ENCODE data around the gene KCNQ1OT1.

The KCNQ1OT1 gene

GRCh38 chr11:2669634-2670469 lies 29.9 kb downstream of the KCNQ1OT1 start:
- TF ChIP-seq, protein P1, sequence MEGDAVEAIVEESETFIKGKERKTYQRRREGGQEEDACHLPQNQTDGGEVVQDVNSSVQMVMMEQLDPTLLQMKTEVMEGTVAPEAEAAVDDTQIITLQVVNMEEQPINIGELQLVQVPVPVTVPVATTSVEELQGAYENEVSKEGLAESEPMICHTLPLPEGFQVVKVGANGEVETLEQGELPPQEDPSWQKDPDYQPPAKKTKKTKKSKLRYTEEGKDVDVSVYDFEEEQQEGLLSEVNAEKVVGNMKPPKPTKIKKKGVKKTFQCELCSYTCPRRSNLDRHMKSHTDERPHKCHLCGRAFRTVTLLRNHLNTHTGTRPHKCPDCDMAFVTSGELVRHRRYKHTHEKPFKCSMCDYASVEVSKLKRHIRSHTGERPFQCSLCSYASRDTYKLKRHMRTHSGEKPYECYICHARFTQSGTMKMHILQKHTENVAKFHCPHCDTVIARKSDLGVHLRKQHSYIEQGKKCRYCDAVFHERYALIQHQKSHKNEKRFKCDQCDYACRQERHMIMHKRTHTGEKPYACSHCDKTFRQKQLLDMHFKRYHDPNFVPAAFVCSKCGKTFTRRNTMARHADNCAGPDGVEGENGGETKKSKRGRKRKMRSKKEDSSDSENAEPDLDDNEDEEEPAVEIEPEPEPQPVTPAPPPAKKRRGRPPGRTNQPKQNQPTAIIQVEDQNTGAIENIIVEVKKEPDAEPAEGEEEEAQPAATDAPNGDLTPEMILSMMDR (IDR thresholded peaks at IDR 0.05; ENCODE audit: low read depth, low read length, missing control alignments) = no peak
- H3K4me3 ChIP-seq (ENCODE audit: low read depth, low read length) = no peak overlapping the region
- no peak for DNase-seq (ENCODE audit: low read depth)
- in situ Hi-C loops (cut with HindIII; ENCODE audit: low sequenced_read_pairs) = loop anchor here (5.0 to 25.0 kb wide), 2 partner anchors 98 to 192 kb away; no protein-coding TSS in a partner anchor

DNA sequence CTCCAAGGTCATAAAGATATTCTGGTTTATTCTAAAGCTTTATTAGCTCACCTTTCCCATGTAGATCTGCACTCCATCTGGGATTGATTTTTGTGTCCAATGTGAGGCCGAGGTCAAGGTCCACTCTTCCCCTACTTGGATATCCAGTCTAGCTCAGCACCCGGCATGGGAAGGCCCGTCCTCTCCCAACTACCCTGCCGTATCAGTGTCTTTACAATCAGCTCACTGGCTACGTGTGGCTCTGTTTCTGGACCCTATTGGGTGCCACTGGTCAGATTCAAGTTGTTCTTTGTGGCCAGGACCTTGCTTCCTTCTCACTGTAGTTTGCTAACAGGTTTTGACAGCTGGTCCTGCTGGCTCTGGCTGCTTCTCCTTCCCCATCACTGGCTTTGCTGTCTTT lies 30.9 kb downstream of the KCNQ1OT1 start:
- TF ChIP-seq, protein P1 (IDR thresholded peaks at IDR 0.05; ENCODE audit: low read depth, low read length, missing control alignments) = no peak
- in situ Hi-C loops (cut with HindIII; ENCODE audit: low sequenced_read_pairs) = loop anchor here (5.0 to 25.0 kb wide), 2 partner anchors 97 to 193 kb away; no protein-coding TSS in a partner anchor

DNA sequence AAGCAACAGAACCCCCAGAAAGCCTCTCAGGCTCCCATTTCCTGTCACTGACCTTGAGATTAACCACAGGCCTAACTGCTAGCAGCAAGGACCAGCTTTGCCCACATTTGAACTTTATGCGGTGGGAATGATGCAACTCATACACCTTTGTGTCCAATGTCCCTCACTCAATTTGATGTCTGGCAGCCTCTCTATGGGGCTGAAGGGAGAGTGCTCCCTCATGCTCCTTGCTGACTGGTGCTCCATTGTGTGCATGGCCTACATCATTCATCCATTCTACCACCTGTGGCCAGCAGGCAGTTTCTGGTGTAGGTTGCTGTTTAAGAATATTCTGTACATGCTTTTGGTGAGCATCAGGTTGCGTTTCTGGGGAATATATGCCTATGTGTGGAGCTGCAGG lies 31.9 kb downstream of the KCNQ1OT1 start:
- in situ Hi-C loops (cut with HindIII; ENCODE audit: low sequenced_read_pairs) = loop anchor here (5.0 to 25.0 kb wide), 2 partner anchors 96 to 194 kb away; no protein-coding TSS in a partner anchor
- no peak for DNase-seq (ENCODE audit: low read depth)
- TF ChIP-seq, protein P1 (IDR thresholded peaks at IDR 0.05; ENCODE audit: low read depth, low read length, missing control alignments) = no peak
- no peak overlapping the region for H3K4me3 ChIP-seq (ENCODE audit: low read depth, low read length)

More for the DNA sequence above, 30.9 kb downstream of the KCNQ1OT1 start:
- no peak overlapping the region for H3K4me3 ChIP-seq (ENCODE audit: low read depth, low read length)
- no peak for DNase-seq (ENCODE audit: low read depth)

GRCh38 chr11:2666828-2667570 lies 32.8 kb downstream of the KCNQ1OT1 start:
- DNase-seq (ENCODE audit: low read depth) = no peak
- TF ChIP-seq, protein P1 (IDR thresholded peaks at IDR 0.05; ENCODE audit: low read depth, low read length, missing control alignments) = no peak
- in situ Hi-C loops (cut with HindIII; ENCODE audit: low sequenced_read_pairs) = loop anchor here (5.0 to 25.0 kb wide), 2 partner anchors 95 to 195 kb away; no protein-coding TSS in a partner anchor
- H3K4me3 ChIP-seq (ENCODE audit: low read depth, low read length) = no peak overlapping the region

DNA sequence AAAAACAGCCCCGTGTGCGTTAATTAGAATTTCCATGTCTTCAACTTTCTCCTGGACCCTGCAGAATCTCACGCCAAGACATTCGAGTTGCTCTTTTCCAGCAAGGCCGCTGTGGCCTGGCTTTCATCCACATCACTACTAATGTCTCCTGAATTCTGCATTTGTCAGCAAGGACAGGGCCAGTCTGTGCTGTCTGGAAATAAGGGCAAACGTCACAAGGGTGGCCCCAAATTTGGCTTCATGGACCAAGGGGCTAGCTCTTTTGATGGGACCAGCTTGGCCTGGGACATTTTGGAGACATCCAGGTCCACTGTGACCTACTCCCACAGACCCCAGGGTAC lies 33.4 kb downstream of the KCNQ1OT1 start:
- TF ChIP-seq, protein P1 (IDR thresholded peaks at IDR 0.05; ENCODE audit: low read depth, low read length, missing control alignments) = no peak
- no peak for DNase-seq (ENCODE audit: low read depth)
- in situ Hi-C loops (cut with HindIII; ENCODE audit: low sequenced_read_pairs) = loop anchor here (5.0 to 25.0 kb wide), 2 partner anchors 94 to 196 kb away; no protein-coding TSS in a partner anchor
- no peak overlapping the region for H3K4me3 ChIP-seq (ENCODE audit: low read depth, low read length)
